HEK293 (cell line): ENCODE results near the gene CTH.
A peak's percentile ranks its signal among the peaks of the same experiment; 100 is the strongest.
"Not testable (repeated sequence)": the region's sequence is repeated elsewhere in the genome, so short reads cannot be mapped to it uniquely, and the experiment has no call there.

Source experiments
- CTCF ChIA-PET: fragments of 350-600 bp; formaldehyde crosslinking; extraction: SDS; loops from one replicate; lab custom pipeline; 2021; ENCODE audit warnings: antibody characterized with exemption; lab: Yijun Ruan, JAX
- POLR2A ChIA-PET: fragments of 300-600 bp; formaldehyde crosslinking; extraction: SDS; loops from one replicate; lab custom pipeline; 2020; ENCODE audit warnings: antibody characterized with exemption, inconsistent platforms; lab: Yijun Ruan, JAX
- H3K27ac ChIP-seq: fragments of 200-500 bp; sonication (Bioruptor generic); 2 replicates; pipeline ENCODE4 v1.5.1; 2014; ENCODE audit warnings: low read depth, low read length, control low read depth, inconsistent platforms; ENCODE audit errors: extremely low read depth
- H3K36me3 ChIP-seq, 2 experiments: fragments of 200-500 bp in 1 of 2; sonication (Bioruptor generic) in 1 of 2; 1 replicate in 1 of 2; 2 replicates in 1 of 2; pipeline ENCODE4 v1.5.1; 2014 to 2017; ENCODE audit warnings: inconsistent platforms in 2 of 2, low read length in 2 of 2; ENCODE audit not compliant: control insufficient read depth in 2 of 2, insufficient read depth in 1 of 2
- H3K4me1 ChIP-seq: fragments of 200-500 bp; sonication (Bioruptor generic); 2 replicates; pipeline ENCODE4 v1.5.1; 2014; ENCODE audit warnings: mild to moderate bottlenecking, low read length, inconsistent platforms; ENCODE audit not compliant: control insufficient read depth, insufficient read depth
- H3K4me3 ChIP-seq: 2 replicates; pipeline ENCODE4 v1.5.1; 2011; ENCODE audit warnings: low read depth, mild to moderate bottlenecking, control low read depth, low read length, moderate library complexity
- H3K9me3 ChIP-seq: fragments of 200-500 bp; sonication (Bioruptor generic); 2 replicates; pipeline ENCODE4 v1.5.1; 2014; ENCODE audit warnings: low read depth, low read length, inconsistent platforms; ENCODE audit not compliant: control insufficient read depth, insufficient read depth
- GLIS1 ChIP-seq: fragments of 450-650 bp; formaldehyde crosslinking; IDR thresholded peaks from 2 replicates; pipeline ENCODE4 v1.5.1; 2016; ENCODE audit warnings: missing biosample characterization, missing genetic modification characterization
- GLIS2 ChIP-seq: fragments of 450-650 bp; formaldehyde crosslinking; IDR thresholded peaks from 2 replicates; pipeline ENCODE4 v1.5.1; 2016; ENCODE audit warnings: missing biosample characterization, missing genetic modification characterization
- KLF7 ChIP-seq: fragments of 450-650 bp; formaldehyde crosslinking; IDR thresholded peaks from 2 replicates; pipeline ENCODE4 v1.5.1; 2016; ENCODE audit warnings: missing biosample characterization, missing genetic modification characterization, borderline replicate concordance
- MEIS1 ChIP-seq: sonication (generic); formaldehyde crosslinking; IDR thresholded peaks from 2 replicates; pipeline ENCODE4 v1.8.1; 2022; ENCODE audit warnings: missing genetic modification reagents, mild to moderate bottlenecking, borderline replicate concordance
- TRIM28 ChIP-seq: IDR thresholded peaks from 2 replicates; pipeline ENCODE4 v1.6.1; 2011; ENCODE audit warnings: low read length, control low read depth, borderline replicate concordance
- ZBTB17 ChIP-seq: fragments of 450-650 bp; formaldehyde crosslinking; IDR thresholded peaks from 2 replicates; pipeline ENCODE4 v1.5.1; 2016; ENCODE audit warnings: missing biosample characterization, missing genetic modification characterization
- ZNF341 ChIP-seq: fragments of 450-650 bp; formaldehyde crosslinking; IDR thresholded peaks from 2 replicates; pipeline ENCODE4; 2016; ENCODE audit warnings: low read depth, missing biosample characterization, missing genetic modification characterization
- ZNF416 ChIP-seq: fragments of 450-650 bp; formaldehyde crosslinking; IDR thresholded peaks from 2 replicates; pipeline ENCODE4 v1.5.1; 2016; ENCODE audit warnings: missing biosample characterization, missing genetic modification characterization
- ZNF423 ChIP-seq: fragments of 450-650 bp; formaldehyde crosslinking; IDR thresholded peaks from 2 replicates; pipeline ENCODE4 v1.5.1; 2016; ENCODE audit warnings: missing biosample characterization, missing genetic modification characterization
- ZNF521 ChIP-seq: fragments of 450-650 bp; formaldehyde crosslinking; IDR thresholded peaks from 2 replicates; pipeline ENCODE4 v1.5.1; 2017; ENCODE audit warnings: missing biosample characterization, mild to moderate bottlenecking, missing genetic modification characterization
- ZNF585B ChIP-seq: fragments of 450-650 bp; formaldehyde crosslinking; IDR thresholded peaks from 2 replicates; pipeline ENCODE4 v1.5.1; 2016; ENCODE audit warnings: missing biosample characterization, missing genetic modification characterization
- ZNF664 ChIP-seq: fragments of 450-650 bp; formaldehyde crosslinking; IDR thresholded peaks from 2 replicates; pipeline ENCODE4 v1.5.1; 2016; ENCODE audit warnings: missing biosample characterization, missing genetic modification characterization
- ZNF76 ChIP-seq: fragments of 450-650 bp; formaldehyde crosslinking; IDR thresholded peaks from 2 replicates; pipeline ENCODE4; 2016; ENCODE audit warnings: low read depth, missing biosample characterization, missing genetic modification characterization, borderline replicate concordance
- TF ChIP-seq, protein P1 (sequence below): sonication (generic); formaldehyde crosslinking; IDR thresholded peaks from 2 replicates; pipeline ENCODE4 v1.8.1; 2022; ENCODE audit warnings: mild to moderate bottlenecking, moderate library complexity, missing genetic modification reagents

Gene CTH

DNA sequence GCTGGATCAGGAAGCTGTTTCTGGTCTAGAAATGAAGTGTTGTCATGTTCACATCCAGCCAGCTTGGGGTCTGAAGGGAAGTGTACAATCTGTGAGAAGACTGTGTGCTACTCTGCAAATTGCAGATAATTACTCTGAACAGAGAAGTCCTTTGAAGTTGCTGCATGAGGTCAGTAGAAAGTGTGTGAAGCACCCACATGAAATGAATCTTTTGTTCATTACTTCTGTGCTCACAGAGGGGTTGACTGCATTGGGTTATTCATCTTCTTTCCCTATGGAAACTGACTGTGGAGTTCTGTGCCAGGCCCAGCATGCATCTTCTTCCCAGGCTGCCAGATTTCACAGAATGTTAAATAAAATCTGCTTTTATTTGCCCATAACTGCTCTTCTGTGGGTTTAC lies 47.1 kb downstream of the CTH start:
- TF ChIP-seq ZNF664 (tag by site-specific recombination) (no peak), KLF7 (tag by site-specific recombination) (no peak), GLIS2 (no peak), ZNF423 (tag by site-specific recombination) (no peak), ZBTB17 (tag by site-specific recombination) (no peak), ZNF416 (tag by site-specific recombination) (no peak), ZNF521 (tag by site-specific recombination) (no peak), ZNF76 (tag by site-specific recombination) (no peak), MEIS1 (CRISPR knock-in tag) (no peak)
- TF ChIP-seq, protein P1, sequence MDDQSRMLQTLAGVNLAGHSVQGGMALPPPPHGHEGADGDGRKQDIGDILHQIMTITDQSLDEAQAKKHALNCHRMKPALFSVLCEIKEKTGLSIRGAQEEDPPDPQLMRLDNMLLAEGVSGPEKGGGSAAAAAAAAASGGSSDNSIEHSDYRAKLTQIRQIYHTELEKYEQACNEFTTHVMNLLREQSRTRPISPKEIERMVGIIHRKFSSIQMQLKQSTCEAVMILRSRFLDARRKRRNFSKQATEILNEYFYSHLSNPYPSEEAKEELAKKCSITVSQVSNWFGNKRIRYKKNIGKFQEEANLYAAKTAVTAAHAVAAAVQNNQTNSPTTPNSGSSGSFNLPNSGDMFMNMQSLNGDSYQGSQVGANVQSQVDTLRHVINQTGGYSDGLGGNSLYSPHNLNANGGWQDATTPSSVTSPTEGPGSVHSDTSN, result no peak
- H3K4me3 ChIP-seq, result no peak overlapping the region
- H3K9me3 ChIP-seq, result no peaks in the 10 kb centered on the region
- H3K4me1 ChIP-seq, result no peaks in the 10 kb centered on the region
- H3K27ac ChIP-seq, result no peak overlapping the region
- CTCF ChIA-PET, result no interaction called here
- no peaks in the 10 kb centered on the region for H3K36me3 ChIP-seq
- POLR2A ChIA-PET, result no interaction called here

DNA sequence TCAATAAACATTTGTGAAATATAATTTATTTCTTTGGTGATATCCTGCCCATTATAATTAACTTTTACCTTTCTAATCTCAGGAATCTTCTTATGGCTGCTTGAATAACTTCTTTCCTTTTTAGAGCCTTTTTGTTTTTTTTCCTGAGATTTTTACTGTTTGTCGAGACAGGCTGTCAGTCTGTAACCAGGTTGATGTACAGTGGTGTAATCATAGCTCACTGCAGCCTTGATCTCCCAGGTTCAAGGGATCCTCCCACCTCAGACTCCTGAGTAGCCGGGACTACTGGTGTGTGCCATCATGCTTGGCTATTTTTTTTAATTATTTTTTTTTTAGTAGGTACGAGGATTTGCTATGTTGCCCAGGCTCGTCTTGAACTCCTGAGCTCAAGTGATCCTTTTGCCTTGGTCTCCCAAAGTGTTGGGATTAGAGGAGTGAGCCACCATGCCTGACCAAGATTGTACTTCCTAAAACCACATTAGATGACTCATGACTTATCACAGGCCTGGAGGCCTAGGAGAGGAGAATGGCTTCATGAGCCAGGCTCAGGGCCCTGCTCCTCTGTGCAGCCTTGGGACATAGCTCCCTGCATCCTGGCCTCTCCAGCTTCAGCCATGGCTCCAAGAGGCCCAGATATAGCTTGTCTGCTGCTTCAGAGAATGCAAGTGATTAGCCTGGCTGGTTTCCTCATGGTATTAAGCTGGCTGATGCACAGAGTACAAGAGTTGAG lies 48.6 kb downstream of the CTH start:
- no peak overlapping the region for H3K4me3 ChIP-seq
- H3K27ac ChIP-seq, result no peak overlapping the region
- no peaks in the 10 kb centered on the region for H3K36me3 ChIP-seq
- ChIA-PET CTCF (no interaction called here), POLR2A (no interaction called here)
- TF ChIP-seq ZNF341, result no peak
- peak; percentile 83 for TF ChIP-seq ZNF585B (tag by site-specific recombination)
- no peaks in the 10 kb centered on the region for H3K4me1 ChIP-seq
- no peaks in the 10 kb centered on the region for H3K9me3 ChIP-seq

DNA sequence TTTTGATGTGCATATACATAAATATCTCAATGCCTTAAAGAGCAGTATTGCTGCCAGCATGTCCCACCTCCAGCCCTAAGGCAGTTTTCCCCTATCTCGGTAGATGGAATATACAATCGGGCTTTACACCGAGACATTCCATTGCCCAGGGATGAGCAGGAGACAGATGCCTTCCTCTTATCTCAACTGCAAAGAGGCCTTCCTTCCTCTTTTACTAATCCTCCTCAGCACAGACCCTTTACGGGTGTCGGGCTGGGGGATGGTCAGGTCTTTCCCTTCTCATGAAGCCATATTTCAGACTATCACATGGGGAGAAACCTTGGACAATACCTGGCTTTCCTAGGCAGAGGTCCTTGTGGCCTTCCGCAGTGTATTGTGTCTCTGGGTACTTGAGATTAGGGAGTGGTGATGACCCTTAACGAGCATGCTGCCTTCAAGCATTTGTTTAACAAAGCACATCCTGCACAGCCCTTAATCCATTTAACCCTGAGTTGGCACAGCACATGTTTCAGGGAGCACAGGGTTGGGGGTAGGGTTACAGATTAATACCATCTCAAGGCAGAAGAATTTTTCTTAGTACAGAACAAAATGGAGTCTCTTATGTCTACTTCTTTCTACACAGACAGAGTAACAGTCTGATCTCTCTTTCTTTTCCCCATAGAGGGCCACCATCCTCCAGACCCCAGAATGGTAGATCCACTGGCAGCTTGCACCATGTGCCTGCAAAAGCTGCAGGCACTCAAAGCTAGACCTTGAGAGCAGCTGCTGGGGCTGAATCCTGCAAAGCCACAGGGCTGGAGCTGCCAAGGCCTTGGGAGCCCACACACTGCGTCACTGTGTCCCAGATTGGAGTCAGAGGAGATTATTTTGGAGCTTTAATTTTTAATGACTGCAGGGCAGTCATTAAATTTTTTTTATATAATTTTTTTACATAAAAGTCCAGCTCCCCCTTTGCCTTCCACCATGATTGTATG lies 50.0 kb downstream of the CTH start:
- CTCF ChIA-PET, POLR2A ChIA-PET, H3K9me3 ChIP-seq, H3K4me3 ChIP-seq, H3K36me3 ChIP-seq, H3K4me1 ChIP-seq, H3K27ac ChIP-seq: not testable (repeated sequence)

DNA sequence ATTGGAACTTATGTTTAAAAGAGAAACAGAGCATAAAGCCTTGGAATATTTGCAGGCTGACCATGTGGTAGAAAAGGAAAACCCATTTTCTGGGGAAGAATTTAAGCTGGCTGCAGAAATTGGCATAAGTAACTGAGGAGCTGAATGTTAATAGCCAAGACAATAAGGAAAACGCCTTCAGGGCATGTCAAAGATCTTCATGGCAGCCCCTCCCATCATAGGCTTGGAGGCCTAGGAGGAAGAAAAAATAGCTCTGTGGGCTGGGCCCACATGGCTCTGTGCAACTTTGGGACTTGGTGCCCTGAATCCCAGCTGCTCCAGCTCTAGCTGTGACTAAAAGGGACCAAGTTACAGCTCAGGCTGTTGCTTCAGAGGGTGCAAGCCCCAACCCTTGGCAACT lies 51.5 kb downstream of the CTH start:
- ChIA-PET POLR2A (no interaction called here), CTCF (no interaction called here)
- H3K9me3 ChIP-seq, result no peaks in the 10 kb centered on the region
- no peak overlapping the region for H3K4me3 ChIP-seq
- H3K27ac ChIP-seq, result no peak overlapping the region
- TF ChIP-seq TRIM28, result no peak
- peak; percentile 49 for TF ChIP-seq ZNF585B (tag by site-specific recombination)
- TF ChIP-seq GLIS1 (tag by site-specific recombination), result no peak
- no peaks in the 10 kb centered on the region for H3K4me1 ChIP-seq
- no peaks in the 10 kb centered on the region for H3K36me3 ChIP-seq
